NCI-H1105 treated with DMSO at 0.1 percent for 48 hours (cell line): ENCODE data around the gene KDM7A.
"Not testable (repeated sequence)": the region's sequence is repeated elsewhere in the genome, so short reads cannot be mapped to it uniquely, and the experiment has no call there.

Experiments used
- DNase-seq: peaks from one replicate; lab custom pipeline; 2025; lab: John Stamatoyannopoulos, UW

KDM7A gene

GRCh38 chr7:140156460-140157080 lies 20.2 kb downstream of the KDM7A start:
- no peak for DNase-seq

- DNase-seq = no peak
Measured at GRCh38 chr7:140155428-140155827, 21.4 kb downstream of the KDM7A start.

GRCh38 chr7:140153666-140154161 lies 23.1 kb downstream of the KDM7A start:
- no peak for DNase-seq

- no peak for DNase-seq
Measured at GRCh38 chr7:140146574-140146973, 30.2 kb downstream of the KDM7A start.

- no peak for DNase-seq
Measured at GRCh38 chr7:140145709-140146108, 31.1 kb downstream of the KDM7A start.

- DNase-seq = no peak
Measured at GRCh38 chr7:140144821-140145220, 32.0 kb downstream of the KDM7A start.

- no peak for DNase-seq
Measured at GRCh38 chr7:140143997-140144396, 32.8 kb downstream of the KDM7A start.

GRCh38 chr7:140142031-140142430 lies 34.8 kb downstream of the KDM7A start:
- no peak for DNase-seq

GRCh38 chr7:140141256-140141655 lies 35.5 kb downstream of the KDM7A start:
- DNase-seq = no peak

- DNase-seq = no peak
Measured at GRCh38 chr7:140137078-140137477, 39.7 kb downstream of the KDM7A start.

GRCh38 chr7:140136073-140136472 lies 40.7 kb downstream of the KDM7A start:
- no peak for DNase-seq

- DNase-seq = no peak
Measured at GRCh38 chr7:140134039-140134438, 42.7 kb downstream of the KDM7A start.

GRCh38 chr7:140127360-140128127 lies 49.2 kb downstream of the KDM7A start:
- DNase-seq = no peak

GRCh38 chr7:140126435-140127034 lies 50.2 kb downstream of the KDM7A start:
- DNase-seq = no peak

- DNase-seq = no peak
Measured at GRCh38 chr7:140122965-140123364, 53.8 kb downstream of the KDM7A start.

GRCh38 chr7:140121326-140121725 lies 55.5 kb downstream of the KDM7A start:
- no peak for DNase-seq

GRCh38 chr7:140114817-140115216 lies 62.0 kb downstream of the KDM7A start:
- DNase-seq = not testable (repeated sequence)

GRCh38 chr7:140108777-140109176 lies 68.0 kb downstream of the KDM7A start:
- DNase-seq = not testable (repeated sequence)

- DNase-seq = no peak
Measured at GRCh38 chr7:140096459-140096858, 80.3 kb downstream of the KDM7A start.

GRCh38 chr7:140093375-140093774 lies 83.4 kb downstream of the KDM7A start:
- no peak for DNase-seq

GRCh38 chr7:140085447-140085846 lies 91.3 kb downstream of the KDM7A start:
- no peak for DNase-seq

GRCh38 chr7:140084972-140085371 lies 91.8 kb downstream of the KDM7A start:
- DNase-seq = no peak

- DNase-seq = no peak
Measured at GRCh38 chr7:140084142-140084655, 92.6 kb downstream of the KDM7A start.
